ENCODE results near the gene XXYLT1.

Gene XXYLT1

DNA sequence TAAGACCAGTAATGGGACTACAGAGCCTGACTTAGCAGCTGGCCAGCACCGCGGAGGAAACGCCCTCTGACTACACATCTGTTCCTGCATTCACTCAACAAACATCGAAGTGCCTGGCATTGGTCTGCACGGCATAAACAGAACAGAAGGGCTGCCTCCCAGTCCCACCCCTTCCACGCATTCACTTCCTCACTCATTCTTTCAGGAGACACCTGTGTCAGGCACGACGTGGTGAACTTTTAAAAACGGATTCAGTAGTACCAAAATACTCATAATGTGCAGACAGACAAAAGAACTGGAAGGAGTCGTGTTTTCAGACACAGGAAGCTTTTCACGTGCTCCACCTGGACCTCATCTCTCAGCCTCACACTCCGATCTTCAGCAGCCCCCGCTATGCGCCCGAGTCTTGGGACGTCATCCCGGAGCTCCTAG, 123.3 kb downstream of the XXYLT1 start:
- DNase-seq, result no peak
- Mint-ChIP-seq H3K27me3 (ENCODE audit: low read depth, poor library complexity) (no peaks in the 10 kb centered on the region), H3K27ac (peak overlapping the region; percentile 31), H3K9me3 (peaks cover 3% of the 10 kb centered on the region), H3K36me3 (ENCODE audit: low read depth) (peaks cover 12% of the 10 kb centered on the region), H3K4me3 (peak overlapping the region; percentile 13), H3K4me1 (peaks cover 74% of the 10 kb centered on the region)
- TF ChIP-seq, protein P1, sequence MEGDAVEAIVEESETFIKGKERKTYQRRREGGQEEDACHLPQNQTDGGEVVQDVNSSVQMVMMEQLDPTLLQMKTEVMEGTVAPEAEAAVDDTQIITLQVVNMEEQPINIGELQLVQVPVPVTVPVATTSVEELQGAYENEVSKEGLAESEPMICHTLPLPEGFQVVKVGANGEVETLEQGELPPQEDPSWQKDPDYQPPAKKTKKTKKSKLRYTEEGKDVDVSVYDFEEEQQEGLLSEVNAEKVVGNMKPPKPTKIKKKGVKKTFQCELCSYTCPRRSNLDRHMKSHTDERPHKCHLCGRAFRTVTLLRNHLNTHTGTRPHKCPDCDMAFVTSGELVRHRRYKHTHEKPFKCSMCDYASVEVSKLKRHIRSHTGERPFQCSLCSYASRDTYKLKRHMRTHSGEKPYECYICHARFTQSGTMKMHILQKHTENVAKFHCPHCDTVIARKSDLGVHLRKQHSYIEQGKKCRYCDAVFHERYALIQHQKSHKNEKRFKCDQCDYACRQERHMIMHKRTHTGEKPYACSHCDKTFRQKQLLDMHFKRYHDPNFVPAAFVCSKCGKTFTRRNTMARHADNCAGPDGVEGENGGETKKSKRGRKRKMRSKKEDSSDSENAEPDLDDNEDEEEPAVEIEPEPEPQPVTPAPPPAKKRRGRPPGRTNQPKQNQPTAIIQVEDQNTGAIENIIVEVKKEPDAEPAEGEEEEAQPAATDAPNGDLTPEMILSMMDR (IDR thresholded peaks at IDR 0.05), result no peak

DNA sequence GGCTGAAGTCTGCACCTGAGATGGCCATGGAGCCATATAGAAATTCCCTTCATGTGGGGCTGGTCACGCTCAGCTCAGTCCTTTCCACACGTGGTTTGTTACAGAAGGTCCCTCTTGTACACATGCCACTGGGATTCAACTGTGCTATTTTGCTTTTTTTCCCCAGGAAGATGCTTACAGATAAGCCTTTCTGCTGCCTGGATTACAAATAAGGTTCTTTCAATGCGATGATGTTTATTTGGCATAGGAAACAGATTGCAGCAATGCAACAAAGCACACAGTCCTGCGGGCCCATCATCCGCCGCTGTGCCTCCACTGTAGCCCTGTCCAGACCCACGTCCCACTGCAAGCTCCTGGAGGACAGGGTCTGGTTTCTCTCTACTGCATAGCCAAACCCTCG, 124.8 kb downstream of the XXYLT1 start:
- Mint-ChIP-seq H3K27ac (no peak overlapping the region), H3K4me1 (peaks cover 60% of the 10 kb centered on the region), H3K4me3 (no peak overlapping the region), H3K27me3 (ENCODE audit: low read depth, poor library complexity) (no peaks in the 10 kb centered on the region), H3K36me3 (ENCODE audit: low read depth) (peaks cover 27% of the 10 kb centered on the region), H3K9me3 (peaks cover 15% of the 10 kb centered on the region)
- DNase-seq, result no peak
- TF ChIP-seq, protein P1 (IDR thresholded peaks at IDR 0.05), result no peak

DNA sequence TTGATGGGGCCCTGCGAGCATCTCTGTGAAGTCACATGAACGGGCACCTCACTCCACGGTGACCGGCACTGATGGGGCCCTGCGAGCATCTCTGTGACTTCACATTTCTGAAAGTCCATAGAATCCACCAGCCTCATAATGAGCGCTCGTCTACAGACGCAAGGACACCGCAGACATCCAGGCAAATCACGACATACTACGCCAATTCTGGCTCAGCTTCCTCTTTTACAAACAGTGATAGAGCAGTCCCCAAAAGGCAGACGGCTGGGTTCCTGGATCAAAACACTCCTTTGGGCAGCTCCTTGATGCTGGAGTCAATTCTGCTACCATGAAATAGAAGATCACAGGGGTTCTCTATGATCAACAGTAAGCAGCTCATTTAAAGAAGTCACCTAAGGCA, 125.4 kb downstream of the XXYLT1 start:
- DNase-seq, result no peak
- TF ChIP-seq, protein P1 (IDR thresholded peaks at IDR 0.05), result no peak
- Mint-ChIP-seq H3K9me3 (peaks cover 21% of the 10 kb centered on the region), H3K4me3 (no peak overlapping the region), H3K27me3 (ENCODE audit: low read depth, poor library complexity) (no peaks in the 10 kb centered on the region), H3K36me3 (ENCODE audit: low read depth) (peaks cover 33% of the 10 kb centered on the region), H3K4me1 (peaks cover 54% of the 10 kb centered on the region), H3K27ac (peak overlapping the region; percentile 29)

DNA sequence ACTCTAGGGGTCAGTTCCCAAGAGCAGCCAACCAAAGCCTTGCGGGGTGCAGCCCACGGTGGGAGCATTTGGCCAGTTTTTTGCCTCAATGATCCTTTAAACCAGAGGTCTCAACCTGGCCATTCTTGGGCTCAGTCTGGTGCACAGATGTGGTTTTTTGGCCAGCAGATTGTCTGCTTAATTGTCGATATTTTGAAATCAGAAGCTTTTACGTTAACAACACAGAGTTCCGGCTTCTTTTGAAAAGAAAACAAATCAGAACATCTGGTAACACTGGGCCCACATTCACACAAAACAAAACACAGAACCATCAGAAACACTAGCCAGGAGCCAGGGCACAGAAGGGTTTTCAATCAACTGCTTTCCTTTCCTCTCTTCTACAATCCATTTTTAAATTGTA, 127.7 kb downstream of the XXYLT1 start:
- DNase-seq, result no peak
- H3K36me3 Mint-ChIP-seq (ENCODE audit: low read depth), result peaks cover 37% of the 10 kb centered on the region
- peaks cover 37% of the 10 kb centered on the region for H3K4me1 Mint-ChIP-seq
- H3K27ac Mint-ChIP-seq, result no peak overlapping the region
- peaks cover 25% of the 10 kb centered on the region for H3K9me3 Mint-ChIP-seq
- TF ChIP-seq, protein P1 (IDR thresholded peaks at IDR 0.05), result no peak
- H3K27me3 Mint-ChIP-seq (ENCODE audit: low read depth, poor library complexity), result no peaks in the 10 kb centered on the region
- no peak overlapping the region for H3K4me3 Mint-ChIP-seq

DNA sequence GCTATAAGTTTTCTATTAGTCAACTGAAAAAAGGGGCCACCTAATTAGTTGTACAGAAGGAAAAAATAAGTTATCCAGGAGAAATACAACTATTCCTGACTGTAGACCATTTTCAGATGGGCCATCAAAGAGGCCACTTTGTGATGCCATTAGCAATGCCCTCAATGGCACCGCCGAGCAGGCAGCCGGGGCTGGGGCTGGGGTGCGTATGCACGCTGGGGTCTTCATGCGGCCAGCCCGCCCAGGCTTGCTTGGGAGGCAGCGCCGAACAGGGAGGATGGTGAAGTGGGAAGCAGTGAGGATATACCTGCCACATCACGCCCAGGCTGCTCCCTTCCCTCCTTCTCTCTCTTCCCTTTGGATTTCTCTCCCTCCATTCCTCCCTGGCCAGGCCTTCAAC, 128.4 kb downstream of the XXYLT1 start:
- Mint-ChIP-seq H3K4me3 (no peak overlapping the region), H3K36me3 (ENCODE audit: low read depth) (peaks cover 37% of the 10 kb centered on the region), H3K27me3 (ENCODE audit: low read depth, poor library complexity) (no peaks in the 10 kb centered on the region), H3K27ac (no peak overlapping the region), H3K4me1 (peaks cover 33% of the 10 kb centered on the region), H3K9me3 (peaks cover 25% of the 10 kb centered on the region)
- TF ChIP-seq, protein P1 (IDR thresholded peaks at IDR 0.05), result no peak
- no peak for DNase-seq

Data from nephron progenitor cell (in vitro differentiated cells).